GM18517 (cell line): ENCODE results near the gene RPS19BP1.

Experiments
- ATAC-seq: cut with Tn5 transposase; IDR thresholded peaks from one replicate; pipeline ENCODE4 v1.9.1; 2021; ENCODE audit warnings: mild to moderate bottlenecking, moderate library complexity; ENCODE audit not compliant: unreplicated experiment

RPS19BP1 gene

GRCh38 chr22:39491696-39492095 lies 40.9 kb downstream of the RPS19BP1 start:
- ATAC-seq: no peak

DNA sequence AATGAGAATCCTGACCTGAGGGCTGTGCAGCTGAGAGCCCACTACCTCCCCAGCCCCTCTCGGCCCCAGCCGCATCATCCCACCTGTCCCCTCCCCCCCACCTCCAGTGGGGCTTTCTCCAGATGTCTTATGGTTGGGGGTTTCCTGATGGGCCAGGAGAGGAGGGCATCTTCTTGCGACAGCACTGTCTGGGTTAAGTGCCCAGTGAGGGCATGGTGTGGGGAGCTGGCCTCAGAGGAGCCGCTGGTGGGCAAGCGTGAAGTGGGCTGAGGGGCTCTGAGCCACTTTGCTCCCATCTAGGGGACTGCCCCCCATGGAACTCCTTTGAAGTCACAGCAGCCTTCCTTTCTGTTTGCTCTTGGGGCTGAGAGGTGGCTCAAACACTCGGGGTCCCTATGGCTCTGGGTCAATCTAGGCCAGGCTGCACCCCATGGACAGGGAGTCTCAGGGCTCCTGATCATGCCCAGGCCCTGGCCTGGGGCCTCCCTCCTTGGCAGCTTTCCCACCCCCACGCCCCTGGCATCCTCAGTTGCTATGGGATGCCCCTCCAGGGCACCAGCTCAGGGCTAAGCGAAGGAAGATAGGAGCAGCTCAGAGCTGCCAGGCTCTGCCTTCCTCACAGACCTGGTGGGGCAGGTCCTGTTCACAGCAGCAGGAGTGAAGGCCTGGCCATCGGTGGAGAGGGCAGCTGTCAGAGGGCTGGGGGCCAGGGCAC lies 41.4 kb downstream of the RPS19BP1 start:
- no peak for ATAC-seq

GRCh38 chr22:39490135-39490798 lies 42.3 kb downstream of the RPS19BP1 start:
- ATAC-seq: no peak

DNA sequence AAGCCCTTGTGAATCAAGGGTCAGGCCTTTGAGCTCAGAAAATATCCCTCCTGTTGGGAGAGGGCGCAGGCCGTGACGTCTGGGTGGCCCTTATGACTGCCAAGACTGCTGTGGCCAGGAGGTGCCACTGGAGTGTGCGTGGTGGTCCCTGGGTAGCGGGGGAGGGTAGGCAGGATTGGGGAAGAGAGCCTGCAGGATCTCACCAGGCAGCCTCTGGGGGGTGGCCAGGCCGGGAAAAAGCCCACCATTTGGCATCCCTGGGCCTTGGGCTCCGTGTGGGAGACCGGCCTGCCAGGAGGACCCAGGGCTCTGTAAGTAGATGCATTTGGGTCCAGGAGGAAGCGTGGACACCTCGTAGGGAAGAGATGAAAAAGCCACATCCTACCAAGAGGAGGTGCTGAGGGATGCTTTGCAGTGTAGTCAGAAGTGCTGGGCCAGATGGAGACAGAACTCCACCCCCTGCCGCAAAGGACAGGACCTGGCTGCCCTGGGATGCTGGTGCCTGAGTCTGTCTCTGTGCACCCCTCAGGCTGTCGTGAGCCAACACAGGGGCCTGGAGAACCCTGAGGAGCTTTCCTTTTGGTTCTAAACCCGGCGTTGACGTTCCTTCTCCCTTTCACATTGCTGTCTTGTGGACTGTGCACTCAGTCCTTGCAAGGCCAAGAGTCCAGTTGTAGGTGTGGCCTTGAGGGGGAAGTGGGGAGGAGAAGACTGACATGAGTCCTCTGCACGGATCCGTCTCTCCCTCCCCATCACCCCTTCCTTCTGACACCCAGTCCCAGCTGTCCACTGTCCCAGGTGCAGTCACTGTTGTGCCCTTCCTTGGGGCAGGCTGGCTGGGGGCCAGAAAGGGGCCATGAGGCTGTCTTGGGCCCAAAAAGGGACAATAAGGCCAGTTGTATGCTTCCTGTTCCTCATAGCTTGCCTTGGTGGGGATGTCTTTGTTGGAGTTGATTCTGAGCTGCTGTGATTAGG lies 43.2 kb downstream of the RPS19BP1 start:
- ATAC-seq: no peak

DNA sequence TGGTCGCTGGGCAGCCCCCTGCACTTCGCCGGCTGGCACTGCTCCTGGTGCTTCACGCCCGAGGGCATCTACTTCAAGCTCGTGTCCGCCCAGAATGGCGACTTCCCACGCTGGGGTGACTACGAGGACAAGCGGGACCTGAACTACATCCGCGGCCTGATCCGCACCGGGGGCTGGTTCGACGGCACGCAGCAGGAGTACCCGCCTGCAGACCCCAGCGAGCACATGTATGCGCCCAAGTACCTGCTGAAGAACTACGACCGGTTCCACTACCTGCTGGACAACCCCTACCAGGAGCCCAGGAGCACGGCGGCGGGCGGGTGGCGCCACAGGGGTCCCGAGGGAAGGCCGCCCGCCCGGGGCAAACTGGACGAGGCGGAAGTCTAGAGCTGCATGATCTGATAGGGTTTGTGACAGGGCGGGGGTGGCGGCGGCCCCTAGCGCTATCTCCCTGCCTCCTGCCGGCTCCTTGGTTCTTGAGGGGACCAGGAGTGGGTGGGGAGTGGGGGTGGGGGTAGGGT lies 43.9 kb downstream of the RPS19BP1 start:
- no peak for ATAC-seq

- ATAC-seq: no peak
Observed at GRCh38 chr22:39487826-39488520, 44.6 kb downstream of the RPS19BP1 start.

GRCh38 chr22:39486951-39487825 lies 45.4 kb downstream of the RPS19BP1 start:
- no peak for ATAC-seq

GRCh38 chr22:39482768-39483167 lies 49.8 kb downstream of the RPS19BP1 start:
- ATAC-seq: no peak

GRCh38 chr22:39481595-39481994 lies 51.0 kb downstream of the RPS19BP1 start:
- no peak for ATAC-seq

DNA sequence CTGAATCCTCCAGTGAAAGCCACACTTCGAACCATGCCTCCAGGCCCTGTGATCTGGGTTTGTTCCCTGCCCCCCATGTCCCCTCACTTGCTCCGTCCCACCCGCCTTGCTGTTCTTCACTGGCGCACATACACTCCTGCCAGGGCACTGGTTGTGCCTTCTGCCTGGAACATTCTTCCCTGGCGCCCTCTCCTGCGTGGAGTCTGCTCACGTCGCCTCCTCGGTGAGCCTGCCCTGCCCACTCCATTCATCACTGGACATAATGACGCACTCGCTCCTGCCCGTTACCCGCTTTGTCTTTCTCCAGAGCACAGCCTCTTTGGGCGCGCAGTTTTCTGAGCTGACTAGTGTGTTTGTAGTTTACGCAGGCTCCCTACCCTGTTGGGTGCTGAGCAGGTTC lies 51.5 kb downstream of the RPS19BP1 start:
- ATAC-seq: no peak

DNA sequence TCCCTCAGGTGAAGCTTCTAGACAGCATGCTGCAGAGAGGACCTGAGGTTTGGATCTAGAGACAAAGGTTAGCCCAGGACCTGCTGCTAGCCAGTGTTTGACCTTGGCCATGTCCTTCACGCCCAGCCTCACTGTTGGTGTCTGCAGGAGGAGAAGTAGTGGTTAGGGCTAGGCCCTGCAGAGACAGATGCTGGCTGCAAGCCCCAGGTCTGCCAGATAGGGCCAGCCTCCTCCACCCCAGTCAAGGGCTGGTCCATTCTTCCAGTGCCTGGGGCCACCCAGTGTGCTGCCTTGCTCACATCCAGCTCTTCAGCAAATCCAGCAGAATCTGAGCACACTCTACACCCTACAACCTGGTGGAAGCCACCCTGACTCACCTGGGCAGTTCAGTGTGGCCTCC lies 52.0 kb downstream of the RPS19BP1 start:
- ATAC-seq: no peak

GRCh38 chr22:39479254-39479653 lies 53.3 kb downstream of the RPS19BP1 start:
- no peak for ATAC-seq
